A549 (cell line): ENCODE measurements around the gene HSD17B4. TPM values are rescaled to one million over a fixed set of nuclear protein-coding genes. Genes with fewer than 3 reads are reported as not detected.
A peak's percentile ranks its signal among the peaks of the same experiment; 100 is the strongest.
"Not testable (repeated sequence)": the region's sequence is repeated elsewhere in the genome, so short reads cannot be mapped to it uniquely, and the experiment has no call there.

ENCODE experiments used
- ATAC-seq, 2 experiments: fragments of 200-7000 bp in 1 of 2; fragments of >200 bp in 1 of 2; cut with Nextera tagmentation in 1 of 2; cut with Tn5 transposase in 1 of 2; 3 replicates each; pipeline versions ENCODE4 v1.8.0 to v1.9.1; 2018 to 2020; ENCODE audit warnings: mild to moderate bottlenecking in 1 of 2, moderate library complexity in 1 of 2
- CTCF ChIA-PET: fragments of 300-600 bp; sonication (Branson Sonifier 250); formaldehyde crosslinking; extraction: SDS; loops from one replicate; lab custom pipeline; 2021; ENCODE audit warnings: antibody characterized with exemption, inconsistent platforms; lab: Yijun Ruan, JAX
- POLR2A ChIA-PET: fragments of 350-600 bp; formaldehyde crosslinking; extraction: SDS; loops from one replicate; lab custom pipeline; 2021; ENCODE audit warnings: antibody characterized with exemption, inconsistent platforms; lab: Yijun Ruan, JAX
- DNase-seq, 2 experiments: peaks; one replicate each; pipeline versions ENCODE4 v3.0.0 to v3.0.0-alpha.2; 2011 to 2016; ENCODE audit warnings: low read depth in 1 of 2, low spot score in 1 of 2
- FAIRE-seq: peaks from 2 replicates; lab custom pipeline; 2011; peaks lifted over from hg19 to GRCh38; lab: Jason Lieb, UNC
- H3K27ac ChIP-seq, 2 experiments: fragments of >200 bp; sonication (Bioruptor Twin); formaldehyde crosslinking; 3 replicates each; pipeline ENCODE4 v1.5.1; 2016 to 2017
- H3K4me1 ChIP-seq: fragments of >200 bp; sonication (Bioruptor Twin); formaldehyde crosslinking; 3 replicates; pipeline ENCODE4 v1.6.1; 2016
- H3K4me2 ChIP-seq: fragments of >200 bp; sonication (Bioruptor Twin); formaldehyde crosslinking; 3 replicates; pipeline ENCODE4 v1.6.1; 2016
- H3K4me3 ChIP-seq: fragments of >200 bp; sonication (Bioruptor Twin); formaldehyde crosslinking; 3 replicates; pipeline ENCODE4 v1.5.1; 2016
- H3K9me3 ChIP-seq: fragments of >200 bp; sonication (Bioruptor Twin); formaldehyde crosslinking; 3 replicates; pipeline ENCODE4 v1.6.1; 2016
- CBX2 ChIP-seq: fragments of 200-600 bp; sonication (generic); IDR thresholded peaks from 2 replicates; pipeline ENCODE4 v1.6.1; 2016; ENCODE audit warnings: low read depth, mild to moderate bottlenecking, borderline replicate concordance
- FOSL2 ChIP-seq, 2 experiments: fragments of 450-650 bp in 1 of 2; fragments of >200 bp in 1 of 2; sonication (Bioruptor Twin) in 1 of 2; formaldehyde crosslinking; IDR thresholded peaks; 2 replicates each; pipeline versions ENCODE4 v1.5.0 to v1.6.1; 2016 to 2020; ENCODE audit warnings: mild to moderate bottlenecking in 1 of 2, moderate library complexity in 1 of 2
- HEYL ChIP-seq: fragments of 250-450 bp; sonication (Bioruptor Pico); IDR thresholded peaks from 2 replicates; pipeline ENCODE4 v1.8.0; 2021; ENCODE audit warnings: mild to moderate bottlenecking, moderate library complexity
- HOXB13 ChIP-seq: fragments of 250-450 bp; sonication (Bioruptor Pico); IDR thresholded peaks from 2 replicates; pipeline ENCODE4 v1.5.0; 2020; ENCODE audit warnings: low read depth, mild to moderate bottlenecking, moderate library complexity
- MYC ChIP-seq: IDR thresholded peaks from 2 replicates; pipeline ENCODE4 v1.6.1; 2012; ENCODE audit warnings: mild to moderate bottlenecking, inconsistent platforms, low read length, improper control_type of control experiment, borderline replicate concordance
- POLR2AphosphoS2 ChIP-seq: conservative IDR thresholded peaks from 2 replicates; pipeline ENCODE4 v1.6.1; 2012; ENCODE audit warnings: low read length, improper control_type of control experiment, inconsistent platforms
- RAD21 ChIP-seq, 2 experiments: fragments of >200 bp in 1 of 2; sonication (Bioruptor Twin) in 1 of 2; formaldehyde crosslinking in 1 of 2; IDR thresholded peaks in 1 of 2; conservative IDR thresholded peaks in 1 of 2; 2 replicates in 1 of 2; 3 replicates in 1 of 2; pipeline ENCODE4 v1.6.1; 2012 to 2018; ENCODE audit warnings: inconsistent platforms in 1 of 2
- RNF2 ChIP-seq: fragments of 200-600 bp; sonication (generic); IDR thresholded peaks from 2 replicates; pipeline ENCODE4 v1.6.1; 2016; ENCODE audit warnings: low read depth, mild to moderate bottlenecking, antibody characterized with exemption, moderate library complexity, borderline replicate concordance
- SMC3 ChIP-seq: fragments of >200 bp; sonication (Bioruptor Twin); formaldehyde crosslinking; IDR thresholded peaks from 3 replicates; pipeline ENCODE4 v1.6.1; 2018; ENCODE audit warnings: inconsistent platforms
- SREBF2 ChIP-seq: fragments of 450-650 bp; IDR thresholded peaks from 2 replicates; pipeline ENCODE4 v1.6.1; 2014; ENCODE audit warnings: mild to moderate bottlenecking, moderate library complexity
- WGBS: methylation state at CpG from one replicate; pipeline ENCODE4 v1.1.6; 2017; ENCODE audit errors: missing lambda C conversion rate; 5-methylcytosine and 5-hydroxymethylcytosine counted together
- polyA plus RNA-seq, 4 experiments: library from polyadenylated mRNA; depleted of rRNA in 3 of 4; stranded (reverse); fragments of >200 nt; fragmentation: RNase III in 1 of 4; extraction: RNeasy Plus Mini Kit Qiagen cat#74134 plus additional on column Dnase treatment in 1 of 4; gene quantifications; 2 replicates in 3 of 4; 3 replicates in 1 of 4; pipeline ENCODE4 v1.2.3, GENCODE V29; 2011 to 2017
- TF ChIP-seq, protein P1 (sequence below): fragments of >200 bp; sonication (Bioruptor Twin); formaldehyde crosslinking; IDR thresholded peaks from 3 replicates; pipeline ENCODE4 v1.5.1; 2016
- TF ChIP-seq, protein P2 (sequence below): fragments of 200-600 bp; sonication (generic); IDR thresholded peaks from 2 replicates; pipeline ENCODE4 v1.6.1; 2016; ENCODE audit warnings: antibody characterized with exemption, mild to moderate bottlenecking, moderate library complexity
- TF ChIP-seq, protein P3 (sequence below): fragments of 250-450 bp; sonication (Bioruptor Pico); IDR thresholded peaks from 2 replicates; pipeline ENCODE4 v1.5.0; 2020; ENCODE audit warnings: low read depth, mild to moderate bottlenecking, moderate library complexity
- TF ChIP-seq, protein P4 (sequence below): IDR thresholded peaks from 2 replicates; pipeline ENCODE4 v1.6.1; 2012; ENCODE audit warnings: low read depth, borderline replicate concordance

HSD17B4 gene
- polyA plus RNA-seq, 2 of the 4 experiments (the other 2 are of a cell fraction): 121 to 135 TPM

DNA sequence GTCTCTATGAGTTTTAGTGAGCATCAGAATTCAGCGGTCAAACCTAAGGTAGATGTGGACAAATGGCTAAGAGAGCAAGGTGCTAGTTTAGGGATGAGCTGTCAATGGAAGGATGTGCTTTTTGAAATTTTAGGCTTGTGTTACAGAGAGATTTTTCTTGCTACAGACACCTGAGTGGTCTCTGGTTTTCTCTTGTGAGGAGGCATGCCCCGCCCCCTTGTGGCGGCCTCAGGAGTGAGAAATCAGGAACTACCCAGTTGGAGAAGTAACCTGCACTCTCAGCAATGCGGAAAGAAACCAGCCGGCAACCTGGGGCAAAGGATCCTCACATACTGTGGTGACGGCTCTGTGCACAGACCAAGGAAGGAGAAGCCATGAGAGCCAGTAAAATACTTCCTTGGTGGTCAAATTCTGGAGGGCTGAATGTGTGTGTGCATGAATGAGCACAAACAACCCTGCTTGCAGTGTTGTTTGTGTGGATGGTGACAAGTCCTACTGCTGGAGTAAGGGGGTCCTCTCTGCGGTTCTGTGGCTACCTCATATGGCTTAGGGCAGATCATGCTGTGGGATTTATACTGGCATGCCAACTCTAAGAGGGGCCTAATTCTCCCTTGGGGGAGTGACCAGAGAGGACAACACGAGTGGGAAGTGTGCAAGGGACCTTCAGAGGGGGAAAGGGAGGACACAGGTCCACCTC lies 16.7 kb upstream of the HSD17B4 start:
- ATAC-seq (peak; percentile 87 to 89), FAIRE-seq (no peak), DNase-seq (peak; percentile 33 to 72)
- TF ChIP-seq SMC3: peak; percentile 52
- TF ChIP-seq, protein P1, sequence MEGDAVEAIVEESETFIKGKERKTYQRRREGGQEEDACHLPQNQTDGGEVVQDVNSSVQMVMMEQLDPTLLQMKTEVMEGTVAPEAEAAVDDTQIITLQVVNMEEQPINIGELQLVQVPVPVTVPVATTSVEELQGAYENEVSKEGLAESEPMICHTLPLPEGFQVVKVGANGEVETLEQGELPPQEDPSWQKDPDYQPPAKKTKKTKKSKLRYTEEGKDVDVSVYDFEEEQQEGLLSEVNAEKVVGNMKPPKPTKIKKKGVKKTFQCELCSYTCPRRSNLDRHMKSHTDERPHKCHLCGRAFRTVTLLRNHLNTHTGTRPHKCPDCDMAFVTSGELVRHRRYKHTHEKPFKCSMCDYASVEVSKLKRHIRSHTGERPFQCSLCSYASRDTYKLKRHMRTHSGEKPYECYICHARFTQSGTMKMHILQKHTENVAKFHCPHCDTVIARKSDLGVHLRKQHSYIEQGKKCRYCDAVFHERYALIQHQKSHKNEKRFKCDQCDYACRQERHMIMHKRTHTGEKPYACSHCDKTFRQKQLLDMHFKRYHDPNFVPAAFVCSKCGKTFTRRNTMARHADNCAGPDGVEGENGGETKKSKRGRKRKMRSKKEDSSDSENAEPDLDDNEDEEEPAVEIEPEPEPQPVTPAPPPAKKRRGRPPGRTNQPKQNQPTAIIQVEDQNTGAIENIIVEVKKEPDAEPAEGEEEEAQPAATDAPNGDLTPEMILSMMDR: peak; percentile 57
- no peak for TF ChIP-seq FOSL2 (IDR thresholded peaks at IDR 0.05)
- no peak for TF ChIP-seq FOSL2 (CRISPR knock-in tag; IDR thresholded peaks at IDR 0.05)
- TF ChIP-seq SREBF2: no peak
- peak; percentile 59 to 64 for TF ChIP-seq RAD21 (conservative IDR thresholded peaks at IDR 0.05 in 1 of 2, IDR thresholded peaks at IDR 0.05 in 1 of 2)
- TF ChIP-seq RNF2: no peak
- 11% methylated on average over 8 of the region's 8 CpGs for WGBS
- CTCF ChIA-PET: interaction anchor here (0.7 to 3.0 kb wide), 18 partner anchors 11 to 451 kb away, joined by 3 to 19 read pairs (median 3); partner anchors contain the start of genes DMXL1 and DTWD2
- no peak overlapping the region for H3K27ac ChIP-seq
- no peaks in the 10 kb centered on the region; the same call in 2 of the 3 replicates for H3K4me1 ChIP-seq
- H3K4me3 ChIP-seq: no peak overlapping the region
- H3K4me2 ChIP-seq: peak overlapping the region; percentile 49
- H3K9me3 ChIP-seq: 0 out of 3 replicates have a peak, but pooled peaks cover 14% of the 10 kb centered on the region
- POLR2A ChIA-PET: no interaction called here

DNA sequence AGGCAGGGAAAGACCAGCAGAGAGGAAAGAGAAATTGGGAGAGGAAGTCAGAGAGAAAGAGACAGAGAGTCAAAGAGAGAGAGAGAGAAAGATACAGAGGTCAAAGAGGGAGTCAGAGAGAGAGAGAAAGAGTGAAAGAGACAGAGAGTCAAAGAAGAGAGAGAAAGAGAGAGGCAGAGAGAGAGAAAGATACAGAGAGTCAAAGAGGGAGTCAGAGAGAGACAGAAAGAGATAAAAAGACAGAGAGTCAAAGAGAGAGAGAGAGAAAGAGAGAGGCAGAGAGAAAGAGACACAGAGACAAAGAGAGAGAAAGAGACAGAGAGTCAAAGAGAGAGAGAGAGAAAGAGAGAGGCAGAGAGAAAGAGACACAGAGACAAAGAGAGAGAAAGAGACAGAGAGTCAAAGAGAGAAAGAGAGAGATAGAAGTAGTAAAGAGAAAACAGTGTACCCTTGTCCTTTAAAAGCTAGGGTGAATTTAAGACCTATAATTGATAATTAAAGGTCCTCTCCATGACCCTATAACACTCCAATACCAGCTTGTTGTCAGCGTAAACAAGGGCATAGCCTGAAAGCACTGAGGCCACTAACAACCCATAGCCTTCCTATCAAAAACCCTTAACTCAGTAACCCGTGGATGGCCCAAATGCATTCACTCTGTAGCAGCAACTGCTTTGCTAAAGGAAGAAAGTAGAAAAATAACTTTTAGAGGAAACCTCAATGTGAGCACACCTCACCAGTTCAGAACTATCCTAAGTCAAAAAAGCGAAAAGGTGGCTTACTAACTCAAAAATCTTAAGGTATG lies 14.3 kb upstream of the HSD17B4 start:
- FAIRE-seq, H3K9me3 ChIP-seq, DNase-seq, H3K4me3 ChIP-seq, H3K4me1 ChIP-seq, H3K27ac ChIP-seq, ATAC-seq: not testable (repeated sequence)
- peak overlapping the region; percentile 62 for H3K4me2 ChIP-seq
- ChIA-PET POLR2A (interaction anchor here (1.0 kb wide), 2 partner anchors 15 to 368 kb away, joined by 3 read pairs; partner anchors contain the start of genes DMXL1 and HSD17B4), CTCF (interaction anchor here (0.6 to 1.1 kb wide), 2 partner anchors 26 to 1271 kb away, joined by 3 to 4 read pairs; no protein-coding TSS in a partner anchor)
- WGBS: 50% methylated on average over 3 of the region's 3 CpGs

DNA sequence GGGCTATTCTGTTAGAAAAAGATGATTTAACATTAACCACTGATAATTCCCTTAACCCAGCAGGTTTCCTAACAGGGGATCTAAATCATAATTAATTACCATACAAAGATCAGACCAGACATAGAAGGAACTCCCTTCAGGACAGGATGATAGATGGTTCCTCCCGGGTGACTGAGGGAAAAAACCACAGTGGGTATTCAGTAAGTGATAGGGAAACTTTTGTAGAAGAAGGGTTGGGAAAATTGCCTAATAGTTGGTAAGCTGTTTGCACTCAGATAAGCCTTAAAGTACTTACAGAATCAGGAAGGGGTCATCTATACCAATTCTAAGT lies 13.7 kb upstream of the HSD17B4 start:
- not testable (repeated sequence) for DNase-seq, H3K9me3 ChIP-seq, ATAC-seq, H3K4me1 ChIP-seq, FAIRE-seq
- Histone ChIP-seq H3K4me2 (peak overlapping the region; percentile 62), H3K27ac (peak overlapping the region in 1 of 2 experiments; percentile 39; a peak in 1 of 6 replicates), H3K4me3 (peak overlapping the region; percentile 45)
- POLR2A ChIA-PET: interaction anchor here (1.0 kb wide), 2 partner anchors 14 to 368 kb away, joined by 3 read pairs; partner anchors contain the start of genes DMXL1 and HSD17B4
- CTCF ChIA-PET: interaction anchor here (1.1 kb wide), 1 partner anchor 27 kb away, joined by 4 read pairs; no protein-coding TSS in a partner anchor
- WGBS: 20% methylated on average over 1 of the region's 1 CpG

DNA sequence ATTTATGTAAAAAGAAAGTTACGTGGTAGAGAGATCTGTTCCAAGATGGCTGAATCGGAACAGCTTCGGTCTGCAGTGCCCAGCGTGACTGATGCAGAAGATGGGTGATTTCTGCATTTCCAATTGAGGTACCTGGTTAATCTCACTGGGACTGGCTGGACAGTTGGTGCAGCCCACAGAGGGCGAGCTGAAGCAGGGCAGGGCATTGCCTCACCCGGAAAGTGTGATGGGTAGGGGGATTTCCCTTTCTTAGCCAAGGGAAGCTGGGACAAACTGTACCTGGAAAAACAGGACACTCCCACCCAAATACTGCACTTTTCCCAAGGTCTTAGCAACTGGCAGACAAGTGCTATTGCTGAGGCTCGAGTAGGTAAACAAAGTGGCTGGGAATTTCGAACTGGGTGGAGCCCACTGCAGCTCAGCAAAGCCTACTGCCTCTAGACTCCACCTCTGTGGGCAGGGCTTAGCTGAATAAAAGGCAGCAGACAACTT lies 13.1 kb upstream of the HSD17B4 start:
- Histone ChIP-seq H3K27ac (peak overlapping the region; percentile 39 to 65; a peak in 4 of 6 replicates), H3K4me3 (peak overlapping the region; percentile 45), H3K9me3 (0 out of 3 replicates have a peak, but pooled peaks cover 6% of the 10 kb centered on the region), H3K4me1 (no peaks in the 10 kb centered on the region; the same call in 2 of the 3 replicates), H3K4me2 (peak overlapping the region; percentile 62)
- 7% methylated on average over 8 of the region's 8 CpGs for WGBS
- ChIA-PET POLR2A (interaction anchor here (1.0 kb wide), 3 partner anchors 13 to 451 kb away, joined by 3 read pairs; partner anchors contain the start of genes DMXL1, DTWD2 and HSD17B4), CTCF (interaction anchor here (1.1 to 1.9 kb wide), 3 partner anchors 13 to 451 kb away, joined by 4 to 7 read pairs (median 4); partner anchors contain the start of genes DTWD2 and HSD17B4)
- DNase-seq: peak in 1 of 2 experiments; percentile 29
- no peak for FAIRE-seq
- peak; percentile 73 to 85 for ATAC-seq
- TF ChIP-seq HEYL (no peak), MYC (no peak), CBX2 (no peak), HOXB13 (CRISPR knock-in tag) (no peak), POLR2AphosphoS2 (no peak)
- TF ChIP-seq, protein P2, sequence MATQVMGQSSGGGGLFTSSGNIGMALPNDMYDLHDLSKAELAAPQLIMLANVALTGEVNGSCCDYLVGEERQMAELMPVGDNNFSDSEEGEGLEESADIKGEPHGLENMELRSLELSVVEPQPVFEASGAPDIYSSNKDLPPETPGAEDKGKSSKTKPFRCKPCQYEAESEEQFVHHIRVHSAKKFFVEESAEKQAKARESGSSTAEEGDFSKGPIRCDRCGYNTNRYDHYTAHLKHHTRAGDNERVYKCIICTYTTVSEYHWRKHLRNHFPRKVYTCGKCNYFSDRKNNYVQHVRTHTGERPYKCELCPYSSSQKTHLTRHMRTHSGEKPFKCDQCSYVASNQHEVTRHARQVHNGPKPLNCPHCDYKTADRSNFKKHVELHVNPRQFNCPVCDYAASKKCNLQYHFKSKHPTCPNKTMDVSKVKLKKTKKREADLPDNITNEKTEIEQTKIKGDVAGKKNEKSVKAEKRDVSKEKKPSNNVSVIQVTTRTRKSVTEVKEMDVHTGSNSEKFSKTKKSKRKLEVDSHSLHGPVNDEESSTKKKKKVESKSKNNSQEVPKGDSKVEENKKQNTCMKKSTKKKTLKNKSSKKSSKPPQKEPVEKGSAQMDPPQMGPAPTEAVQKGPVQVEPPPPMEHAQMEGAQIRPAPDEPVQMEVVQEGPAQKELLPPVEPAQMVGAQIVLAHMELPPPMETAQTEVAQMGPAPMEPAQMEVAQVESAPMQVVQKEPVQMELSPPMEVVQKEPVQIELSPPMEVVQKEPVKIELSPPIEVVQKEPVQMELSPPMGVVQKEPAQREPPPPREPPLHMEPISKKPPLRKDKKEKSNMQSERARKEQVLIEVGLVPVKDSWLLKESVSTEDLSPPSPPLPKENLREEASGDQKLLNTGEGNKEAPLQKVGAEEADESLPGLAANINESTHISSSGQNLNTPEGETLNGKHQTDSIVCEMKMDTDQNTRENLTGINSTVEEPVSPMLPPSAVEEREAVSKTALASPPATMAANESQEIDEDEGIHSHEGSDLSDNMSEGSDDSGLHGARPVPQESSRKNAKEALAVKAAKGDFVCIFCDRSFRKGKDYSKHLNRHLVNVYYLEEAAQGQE: no peak
- TF ChIP-seq, protein P3, sequence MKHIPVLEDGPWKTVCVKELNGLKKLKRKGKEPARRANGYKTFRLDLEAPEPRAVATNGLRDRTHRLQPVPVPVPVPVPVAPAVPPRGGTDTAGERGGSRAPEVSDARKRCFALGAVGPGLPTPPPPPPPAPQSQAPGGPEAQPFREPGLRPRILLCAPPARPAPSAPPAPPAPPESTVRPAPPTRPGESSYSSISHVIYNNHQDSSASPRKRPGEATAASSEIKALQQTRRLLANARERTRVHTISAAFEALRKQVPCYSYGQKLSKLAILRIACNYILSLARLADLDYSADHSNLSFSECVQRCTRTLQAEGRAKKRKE: no peak
- TF ChIP-seq, protein P4, sequence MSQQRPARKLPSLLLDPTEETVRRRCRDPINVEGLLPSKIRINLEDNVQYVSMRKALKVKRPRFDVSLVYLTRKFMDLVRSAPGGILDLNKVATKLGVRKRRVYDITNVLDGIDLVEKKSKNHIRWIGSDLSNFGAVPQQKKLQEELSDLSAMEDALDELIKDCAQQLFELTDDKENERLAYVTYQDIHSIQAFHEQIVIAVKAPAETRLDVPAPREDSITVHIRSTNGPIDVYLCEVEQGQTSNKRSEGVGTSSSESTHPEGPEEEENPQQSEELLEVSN: no peak
